Right lobe of liver (tissue), 6 donors: Measurements from ENCODE around the gene CHST13. TPM values are rescaled to one million over a fixed set of nuclear protein-coding genes. Genes with fewer than 3 reads are reported as not detected.
"Not testable (repeated sequence)": the region's sequence is repeated elsewhere in the genome, so short reads cannot be mapped to it uniquely, and the experiment has no call there.

Experiments
- ATAC-seq, 4 donors: fragments of 200-7000 bp; cut with Tn5 transposase; one replicate each; pipeline ENCODE4 v1.9.1; 2020; ENCODE audit warnings: mild to moderate bottlenecking in 4 of 4, moderate library complexity in 4 of 4
- DNase-seq, 3 donors: peaks; one replicate each; pipeline ENCODE4 v3.0.0-alpha.2; 2020
- H3K27ac ChIP-seq, 3 donors: fragments of 200-600 bp; one replicate each; pipeline ENCODE4 v1.8.0; 2022
- H3K27me3 ChIP-seq, 2 donors: fragments of 200-600 bp; one replicate each; pipeline ENCODE4 v1.8.0; 2022
- H3K36me3 ChIP-seq, 4 donors: fragments of 200-600 bp; sonication (generic) in 1 of 4; one replicate each; pipeline versions ENCODE4 v1.5.1 to v1.8.0; 2017 to 2022; ENCODE audit warnings: control low read depth in 1 of 4
- H3K4me1 ChIP-seq, 4 donors: fragments of 200-600 bp; sonication (generic) in 1 of 4; one replicate each; pipeline versions ENCODE4 v1.5.1 to v1.8.0; 2017 to 2022; ENCODE audit warnings: control low read depth in 1 of 4
- H3K4me3 ChIP-seq, 3 donors: fragments of 200-600 bp; one replicate each; pipeline ENCODE4 v1.8.0; 2022
- H3K9me3 ChIP-seq, 4 donors: fragments of 200-600 bp; sonication (generic) in 1 of 4; one replicate each; pipeline versions ENCODE4 v1.5.1 to v1.8.0; 2017 to 2022; ENCODE audit warnings: control low read depth in 1 of 4
- CTCF ChIP-seq, 4 donors: fragments of 200-600 bp in 3 of 4; fragments of 450-650 bp in 1 of 4; IDR thresholded peaks; one replicate each; pipeline versions ENCODE4 v1.5.1 to v1.8.0; 2016 to 2022; ENCODE audit warnings: antibody characterized with exemption in 4 of 4, mild to moderate bottlenecking in 2 of 4
- POLR2A ChIP-seq: fragments of 450-650 bp; IDR thresholded peaks from one replicate; pipeline ENCODE4 v1.6.1; 2017; ENCODE audit warnings: antibody characterized with exemption, mild to moderate bottlenecking
- WGBS: methylation state at CpG from one replicate; pipeline ENCODE4 v1.1.6; 2018; ENCODE audit warnings: low coverage, low lambda C conversion rate; ENCODE audit not compliant: insufficient coverage; ENCODE audit errors: missing lambda C conversion rate; 5-methylcytosine and 5-hydroxymethylcytosine counted together
- intact Hi-C, 2 donors: fragments of 100-400 bp; cut with DNase I; formaldehyde crosslinking; loops; one replicate each; pipeline versions ENCODE4 v1.11.2 to v1.14.1; 2022
- total RNA-seq, 6 experiments: library from RNA; depleted of rRNA in 2 of 6; stranded (reverse); fragments of >200 nt in 2 of 6; fragmentation: NEBNext Ultra II Directional in 3 of 6; extraction: Animal tissue kit (Norgen Biotek cat#: 25700) in 3 of 6; gene quantifications; one replicate each; pipeline versions ENCODE4 v1.1.0 to v1.2.4, GENCODE V29; 2016 to 2023
- donor health status: DM: no; HTN: yes; CAD: no.
- donor health status: DM: no; HTN: no; CAD: no.
- donor health status: DM: no; HTN: no; CAD: no.
- donor health status: DM: no; HTN: yes; CAD: no.
- donor health status: DM: no; HTN: yes; CAD: no.

Gene CHST13
- total RNA-seq, 6 experiments from 2014 or later, result 23.5 to 48.9 (median 28.2) TPM

GRCh38 chr3:126533506-126533905 is 9.6 kb downstream of the CHST13 start:
- TF ChIP-seq CTCF (IDR thresholded peaks at IDR 0.05), result no peak
- TF ChIP-seq POLR2A, result no peak
- H3K4me3 ChIP-seq, result no peak overlapping the region
- peaks cover 0 to 45% (median 21%) of the 10 kb centered on the region in 4 donors for H3K4me1 ChIP-seq
- no peaks in the 10 kb centered on the region for H3K27me3 ChIP-seq
- H3K27ac ChIP-seq, result no peak overlapping the region
- intact Hi-C loops, result no loop called here
- ATAC-seq (no peak), DNase-seq (no peak)
- no peaks in the 10 kb centered on the region for H3K9me3 ChIP-seq
- H3K36me3 ChIP-seq, result no peaks in the 10 kb centered on the region

- H3K27me3 ChIP-seq, intact Hi-C loops, H3K9me3 ChIP-seq, H3K36me3 ChIP-seq, H3K27ac ChIP-seq, ATAC-seq, H3K4me3 ChIP-seq: not testable (repeated sequence)
- H3K4me1 ChIP-seq, result peaks cover 0 to 33% (median 16%) of the 10 kb centered on the region in 4 donors
- DNase-seq, result peak in 2 of 3 donors; percentile 6 to 23
- WGBS, result no CpG with 5 or more reads among the region's 7 CpGs
These were observed 10.8 kb downstream of the CHST13 start for GRCh38 chr3:126534716-126535115.

GRCh38 chr3:126535636-126536035 is 11.7 kb downstream of the CHST13 start:
- Histone ChIP-seq H3K9me3 (no peaks in the 10 kb centered on the region), H3K36me3 (no peaks in the 10 kb centered on the region), H3K27ac (no peak overlapping the region), H3K27me3 (no peaks in the 10 kb centered on the region), H3K4me1 (peaks cover 0 to 28% (median 12%) of the 10 kb centered on the region in 4 donors), H3K4me3 (no peak overlapping the region)
- no peak for ATAC-seq
- DNase-seq, result peak in 2 of 3 donors; percentile 11 to 35
- intact Hi-C loops, result no loop called here
- TF ChIP-seq CTCF (IDR thresholded peaks at IDR 0.05), result no peak
- TF ChIP-seq POLR2A, result no peak

GRCh38 chr3:126536126-126536525 is 12.2 kb downstream of the CHST13 start:
- H3K4me1 ChIP-seq, result peaks cover 0 to 26% (median 9%) of the 10 kb centered on the region in 4 donors
- H3K27ac ChIP-seq, result no peak overlapping the region
- H3K36me3 ChIP-seq, result no peaks in the 10 kb centered on the region
- ATAC-seq, result no peak
- intact Hi-C loops, result no loop called here
- WGBS, result 100% methylated on average over 1 of the region's 3 CpGs
- no peaks in the 10 kb centered on the region for H3K27me3 ChIP-seq
- H3K9me3 ChIP-seq, result no peaks in the 10 kb centered on the region
- no peak for TF ChIP-seq CTCF (IDR thresholded peaks at IDR 0.05)
- no peak for TF ChIP-seq POLR2A
- DNase-seq, result peak; percentile 9 to 39 (median 32)
- no peak overlapping the region for H3K4me3 ChIP-seq

GRCh38 chr3:126537116-126537729 is 13.3 kb downstream of the CHST13 start:
- TF ChIP-seq CTCF (IDR thresholded peaks at IDR 0.05), result no peak
- no peak for TF ChIP-seq POLR2A
- DNase-seq, result peak; percentile 26 to 54 (median 45)

More at GRCh38 chr3:126537116-126537729, 13.3 kb downstream of the CHST13 start:
- no peak overlapping the region for H3K4me3 ChIP-seq
- 7% methylated on average over 2 of the region's 9 CpGs for WGBS
- peaks cover 0 to 3% (median under 1%) of the 10 kb centered on the region in 4 donors for H3K36me3 ChIP-seq
- intact Hi-C loops, result no loop called here
- H3K27ac ChIP-seq, result peak overlapping the region; percentile 12 to 81 (median 18)
- H3K27me3 ChIP-seq, result no peaks in the 10 kb centered on the region
- ATAC-seq, result peak; percentile 5 to 25 (median 18)
- H3K4me1 ChIP-seq, result peaks cover 0 to 22% (median 9%) of the 10 kb centered on the region in 4 donors
- no peaks in the 10 kb centered on the region for H3K9me3 ChIP-seq
